GM19452 (cell line): Measurements from ENCODE around the gene BLCAP.
"Not testable (repeated sequence)": the region's sequence is repeated elsewhere in the genome, so short reads cannot be mapped to it uniquely, and the experiment has no call there.

Source experiments
- ATAC-seq: cut with Tn5 transposase; IDR thresholded peaks from one replicate; pipeline ENCODE4 v1.9.1; 2021; ENCODE audit not compliant: unreplicated experiment

The BLCAP gene

DNA sequence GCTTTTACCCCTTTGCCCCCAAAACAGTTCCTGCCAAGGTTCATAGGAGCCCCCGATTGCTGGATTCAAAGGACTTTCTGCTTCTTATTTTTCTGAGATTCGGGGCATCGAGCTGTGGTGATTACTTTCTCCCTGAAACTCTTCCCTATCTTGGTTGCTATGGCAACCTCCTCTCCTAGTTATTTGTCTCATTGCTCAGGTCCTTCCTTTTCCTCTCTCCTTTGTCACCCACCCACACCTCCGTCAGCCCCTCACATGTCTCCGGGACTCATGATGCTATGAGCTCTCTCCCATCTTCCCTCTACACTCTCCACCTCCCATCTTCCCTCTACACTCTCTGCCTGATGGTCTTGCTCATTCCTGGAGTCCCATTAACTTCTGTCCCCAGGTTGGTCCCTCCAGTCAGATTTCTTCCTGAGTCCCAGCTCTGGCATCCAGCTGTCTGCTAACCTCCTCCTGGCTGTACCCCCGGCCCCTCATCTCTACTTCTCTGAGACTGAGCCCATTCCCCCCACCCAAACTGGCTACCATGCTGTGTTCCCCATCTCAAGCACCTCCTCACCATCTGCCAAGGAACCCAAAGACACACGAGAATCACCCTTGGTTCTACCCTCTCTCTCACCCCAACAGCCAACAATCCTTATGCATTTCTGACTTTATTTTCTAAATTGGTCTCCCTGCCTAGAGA, 36.9 kb downstream of the BLCAP start:
- ATAC-seq, result no peak

DNA sequence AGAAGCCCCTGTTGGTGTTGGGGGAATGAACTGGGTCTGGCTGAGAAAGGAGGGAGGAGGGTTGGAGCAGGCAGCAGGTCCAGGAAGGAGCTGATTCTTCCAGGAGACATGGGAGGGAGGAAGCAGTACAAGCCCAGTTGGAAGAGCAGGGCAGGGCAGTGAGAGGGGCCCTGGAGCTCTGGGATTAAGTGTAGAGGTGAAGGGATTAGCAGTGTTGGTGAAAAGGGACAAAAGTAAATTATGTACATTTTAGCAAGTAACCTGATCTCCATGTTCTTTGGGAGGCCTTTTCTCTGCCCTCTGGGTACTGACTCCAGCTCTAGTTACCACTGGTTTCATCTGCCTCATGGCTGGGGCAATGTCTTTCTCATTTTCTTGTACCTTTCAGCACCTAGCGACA, 41.5 kb downstream of the BLCAP start:
- ATAC-seq, result not testable (repeated sequence)

DNA sequence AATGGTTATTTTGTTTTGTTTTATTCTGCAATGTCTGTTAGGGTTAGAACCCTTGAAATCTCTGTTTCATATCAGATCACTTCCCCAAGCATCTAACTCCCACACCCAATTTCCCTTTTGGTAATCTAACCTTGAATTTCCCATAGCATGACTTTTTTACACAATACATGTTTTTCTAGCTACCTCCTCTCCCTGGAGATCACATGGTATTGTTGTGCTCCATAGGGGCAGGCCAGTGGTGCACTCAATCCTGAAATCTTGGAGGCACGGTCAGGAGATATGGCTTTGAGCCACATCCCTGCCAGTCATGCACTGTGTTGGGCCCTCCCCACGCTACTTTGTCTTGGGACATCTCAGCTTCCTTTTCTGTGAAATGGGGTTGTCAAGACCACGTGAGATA, 43.3 kb downstream of the BLCAP start:
- no peak for ATAC-seq

DNA sequence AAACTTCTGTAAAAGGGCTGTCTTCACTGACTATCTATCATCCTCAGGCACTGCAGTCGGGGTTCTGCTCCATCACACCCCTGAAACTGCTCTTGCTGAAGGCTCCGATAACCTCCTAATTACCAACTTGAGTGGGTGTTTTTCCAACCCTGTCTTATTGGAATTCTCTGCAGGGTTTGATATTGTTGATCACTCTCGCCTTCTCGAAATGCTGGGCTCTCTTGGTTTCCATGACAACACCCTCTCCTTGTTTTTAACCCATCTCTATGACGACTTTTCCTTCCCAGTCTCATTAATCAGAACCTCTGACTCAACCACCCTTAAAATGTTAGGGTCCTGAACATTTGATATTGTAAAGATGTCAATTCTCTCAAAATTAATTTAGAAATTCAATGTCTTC, 46.1 kb downstream of the BLCAP start:
- ATAC-seq, result no peak

DNA sequence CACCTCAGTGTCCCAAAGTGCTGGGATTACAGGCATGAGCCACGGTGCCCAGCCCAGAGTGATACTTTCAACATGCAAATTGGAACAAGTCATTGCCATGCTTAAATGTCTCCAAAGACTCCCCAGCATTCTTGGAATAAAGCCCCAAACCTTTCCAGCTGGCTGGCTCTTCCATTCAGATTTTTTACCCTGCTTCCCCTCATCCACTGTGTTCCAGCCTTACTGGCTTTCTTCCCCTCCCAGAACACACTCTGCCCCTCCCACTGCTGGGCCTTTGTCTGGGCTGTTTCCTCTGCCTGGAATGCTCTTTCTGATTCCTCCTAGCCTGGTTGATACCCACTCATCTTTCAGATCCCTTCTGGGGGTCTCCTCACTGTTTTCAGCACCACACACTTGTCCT, 46.8 kb downstream of the BLCAP start:
- no peak for ATAC-seq

DNA sequence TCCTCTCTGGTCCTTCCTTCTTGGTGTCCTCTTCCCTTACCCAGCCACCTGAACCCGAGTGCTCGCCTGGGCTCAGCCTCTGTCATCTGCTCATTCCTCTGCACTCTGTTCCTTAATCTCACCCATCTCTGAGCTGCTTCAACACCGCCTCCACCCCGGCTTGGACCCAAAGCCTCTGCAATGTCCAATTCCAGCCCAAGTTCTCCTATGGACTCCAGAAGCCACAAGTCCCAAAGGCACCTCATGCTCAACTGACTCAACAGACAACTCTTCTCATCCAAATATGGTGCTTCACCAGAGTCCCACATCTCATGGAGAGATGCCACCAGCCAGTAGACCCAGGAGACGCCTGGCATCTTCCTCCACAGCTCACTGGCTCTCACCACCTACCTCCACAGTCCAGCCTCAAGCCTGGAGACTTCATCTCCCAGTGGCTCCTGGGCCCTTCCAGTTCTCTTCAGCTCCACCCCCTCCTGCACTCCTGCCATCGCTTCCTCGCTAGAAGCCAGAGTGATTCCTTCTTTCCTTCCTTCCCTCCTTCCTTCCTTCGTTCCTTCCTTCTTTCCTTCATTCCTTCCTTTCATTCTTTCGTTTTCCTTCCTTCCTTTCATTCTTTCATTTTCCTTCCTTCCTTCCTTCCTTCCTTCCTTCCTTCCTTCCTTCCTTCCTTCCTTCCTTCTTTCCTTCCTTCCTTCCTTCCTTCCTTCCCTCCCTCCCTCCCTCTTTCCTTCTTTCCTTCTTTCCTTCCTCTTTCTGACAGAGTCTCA, 47.6 kb downstream of the BLCAP start:
- ATAC-seq, result no peak

DNA sequence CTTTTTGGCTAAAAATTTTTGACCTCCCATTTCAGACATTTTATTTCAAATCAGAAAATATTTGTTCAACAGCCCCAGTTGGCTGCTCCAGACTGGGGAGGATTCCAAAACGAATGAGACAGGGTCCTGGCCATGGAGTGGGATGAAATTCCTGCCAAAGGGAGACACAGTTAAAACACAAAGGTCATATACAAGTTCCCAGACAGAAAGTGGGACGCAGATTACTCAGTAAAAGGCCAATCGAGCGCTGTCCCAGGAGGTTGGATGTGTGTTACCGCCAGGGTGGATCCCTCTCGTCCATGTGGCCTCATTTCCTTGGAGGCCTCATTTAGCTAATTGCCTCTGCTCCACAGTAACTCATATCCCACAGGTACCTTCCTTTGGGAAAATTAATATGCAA, 48.4 kb downstream of the BLCAP start:
- ATAC-seq, result no peak

DNA sequence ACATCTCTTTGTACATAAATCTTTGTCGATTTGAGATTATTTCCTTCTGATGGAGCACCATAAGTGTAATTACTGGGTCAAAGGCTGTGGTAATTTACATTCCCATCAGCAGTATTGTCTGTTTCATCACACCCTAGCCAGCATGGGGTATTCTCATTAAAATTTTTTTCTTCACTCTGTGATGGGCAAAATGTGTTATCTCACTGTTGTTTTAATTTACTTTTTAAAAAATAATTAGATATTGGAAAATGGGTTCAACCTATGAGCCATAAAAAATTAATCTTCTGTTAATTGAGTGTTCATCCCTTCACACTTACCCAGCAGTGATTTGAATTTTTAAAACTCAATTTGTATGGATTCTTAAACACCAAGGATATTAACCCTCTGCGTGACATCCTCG, 50.6 kb downstream of the BLCAP start:
- ATAC-seq, result no peak

DNA sequence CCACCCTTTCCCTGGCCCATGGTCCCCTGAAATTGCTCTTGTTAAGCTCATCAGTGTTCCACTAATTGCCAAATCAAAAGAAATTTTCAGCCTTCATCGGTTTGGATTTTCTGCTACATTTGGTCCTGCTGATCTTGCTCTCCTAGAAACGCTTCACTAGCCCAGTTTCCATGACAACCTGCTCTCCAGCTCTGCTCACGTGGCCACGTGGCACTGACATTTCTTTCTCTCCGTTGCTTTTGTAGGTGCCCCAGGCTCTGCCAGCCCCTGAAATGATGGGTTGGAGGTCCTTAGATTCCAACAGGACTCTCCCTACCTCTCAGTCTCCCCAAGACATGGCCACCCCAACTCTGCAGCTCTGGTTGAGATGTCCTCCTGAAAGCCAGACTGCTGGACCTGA, 52.4 kb downstream of the BLCAP start:
- ATAC-seq, result no peak

DNA sequence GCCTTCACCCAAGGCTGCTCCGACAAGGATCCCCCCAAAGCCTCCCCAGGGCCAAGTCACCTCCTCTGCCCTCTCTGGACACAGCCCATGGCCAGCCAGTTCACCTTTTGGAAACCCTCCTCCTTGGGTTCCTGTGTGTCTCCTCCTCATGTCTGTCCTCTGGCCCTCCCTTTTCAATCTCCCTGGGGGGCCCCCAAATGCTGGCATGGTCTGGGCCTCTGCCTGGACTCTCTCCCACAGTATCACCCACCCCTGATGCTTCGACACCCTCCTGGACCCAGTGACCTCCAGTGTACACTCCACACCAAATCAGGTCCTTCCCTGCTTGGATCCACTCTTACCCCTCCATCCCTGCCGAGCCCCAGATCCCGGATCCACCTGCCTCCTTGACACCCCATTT, 53.3 kb downstream of the BLCAP start:
- ATAC-seq, result no peak

DNA sequence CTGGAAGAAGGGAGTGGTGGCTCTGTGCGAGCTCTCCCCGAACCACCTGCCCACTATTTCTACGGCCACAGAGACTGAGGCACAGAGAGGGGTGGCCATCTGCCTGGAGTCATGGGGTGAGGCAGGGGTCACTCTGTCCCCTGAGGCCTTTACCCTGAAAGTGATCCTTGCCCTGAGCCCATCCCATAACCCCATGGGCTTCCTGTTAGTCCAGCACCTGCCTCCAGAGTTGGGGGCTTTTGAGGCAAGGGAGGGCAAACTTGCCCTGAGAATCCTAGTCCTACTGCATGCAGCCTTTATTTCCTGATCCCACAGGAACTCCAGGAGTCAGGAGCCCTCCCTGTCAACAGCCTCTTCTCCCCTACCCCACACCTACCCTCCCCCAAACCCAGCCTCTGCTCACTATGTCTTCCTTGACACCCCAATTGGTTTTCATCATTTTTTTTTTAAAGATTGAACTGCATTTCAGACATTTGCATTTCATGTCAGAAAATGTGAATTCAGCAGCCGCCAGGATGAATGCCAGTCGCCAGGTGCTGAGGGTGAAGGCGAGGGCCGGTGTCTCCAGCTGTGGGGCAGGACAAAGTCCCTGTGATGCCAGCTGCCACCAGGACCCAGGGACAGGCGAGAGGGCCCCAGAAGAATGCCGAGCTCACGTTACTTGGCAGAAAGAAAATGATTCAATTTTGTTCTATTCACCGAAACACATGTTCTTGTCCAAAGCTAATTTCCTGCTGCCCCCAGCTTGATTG, 54.3 kb downstream of the BLCAP start:
- no peak for ATAC-seq

DNA sequence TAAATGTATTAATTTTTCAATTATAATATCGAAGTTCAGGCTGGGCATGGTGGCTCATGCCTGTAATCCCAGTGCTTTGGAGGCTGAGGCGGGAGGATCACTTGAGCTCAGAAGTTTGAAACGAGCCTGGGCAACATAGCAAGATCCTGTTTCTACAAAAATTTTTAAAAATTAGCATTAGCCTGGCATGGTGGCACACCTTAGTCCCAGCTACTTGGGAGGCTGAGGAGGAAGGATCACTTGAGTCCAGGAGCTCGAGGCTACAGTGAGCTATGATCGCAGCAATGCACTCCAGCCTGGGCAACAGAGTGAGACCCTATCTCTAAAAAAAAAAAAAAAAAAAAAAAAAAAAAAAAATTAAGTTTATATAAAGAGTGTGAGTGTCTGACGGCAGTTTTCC, 55.2 kb downstream of the BLCAP start:
- not testable (repeated sequence) for ATAC-seq

DNA sequence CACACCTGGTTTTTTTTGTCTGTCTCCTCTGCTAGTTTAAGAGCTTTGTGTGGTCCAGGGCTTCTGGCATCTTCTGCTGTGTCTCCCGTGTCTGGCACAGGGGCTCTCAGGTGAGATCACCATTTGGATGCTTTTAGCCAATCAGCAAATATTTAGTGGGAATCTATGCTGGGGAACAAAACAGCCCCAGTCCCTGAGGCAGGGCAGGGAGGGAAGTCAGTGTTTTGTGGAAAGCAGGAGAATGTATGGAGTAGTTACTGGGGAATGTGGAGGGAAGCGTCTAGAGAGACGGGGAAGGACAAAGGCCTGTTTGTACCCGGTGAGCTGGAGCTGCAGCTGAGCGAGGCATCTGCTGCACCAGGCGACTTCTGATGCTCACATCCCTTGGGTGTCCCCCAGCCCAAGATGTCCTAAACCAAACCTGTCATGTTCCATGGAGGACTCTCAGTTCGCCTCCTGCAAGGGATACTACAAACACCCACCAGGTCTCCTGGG, 55.9 kb downstream of the BLCAP start:
- no peak for ATAC-seq

DNA sequence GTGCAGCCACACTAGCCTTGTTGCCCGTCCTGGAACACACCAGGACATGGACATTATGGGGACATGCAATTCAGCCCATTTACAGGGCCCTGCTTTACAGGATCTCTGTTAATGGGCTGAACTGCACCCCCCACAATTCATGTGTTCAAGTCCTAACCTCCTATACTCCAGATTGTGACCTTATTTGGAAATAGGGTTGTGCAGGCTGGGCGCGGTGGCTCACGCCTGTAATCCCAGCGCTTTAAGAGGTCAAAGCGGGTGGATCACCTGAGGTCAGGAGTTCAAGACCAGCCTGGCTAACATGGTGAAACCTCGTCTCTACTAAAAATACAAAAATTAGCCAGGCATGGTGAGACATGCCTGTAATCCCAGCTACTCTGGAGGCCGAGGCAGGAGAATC, 57.5 kb downstream of the BLCAP start:
- not testable (repeated sequence) for ATAC-seq

DNA sequence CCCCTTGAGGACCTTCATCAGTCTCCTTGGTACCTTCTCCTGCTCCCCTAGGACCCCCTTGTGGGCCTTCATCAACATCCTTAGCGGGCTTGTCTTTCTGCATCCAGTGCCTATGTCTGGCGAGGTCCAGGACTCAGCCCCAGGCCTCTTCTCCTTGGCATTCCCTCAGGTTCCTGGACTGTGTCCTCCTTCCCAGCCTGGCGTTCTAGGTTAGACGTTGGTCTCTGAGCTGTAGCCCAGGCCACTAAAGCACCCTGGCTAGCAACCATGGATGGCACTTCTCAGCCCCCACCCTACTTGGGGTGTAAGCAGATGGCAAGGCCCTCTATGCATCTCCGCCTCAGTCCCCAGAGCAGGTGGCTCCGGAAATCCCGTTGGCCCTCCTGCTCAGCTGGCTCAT, 58.1 kb downstream of the BLCAP start:
- ATAC-seq, result no peak

DNA sequence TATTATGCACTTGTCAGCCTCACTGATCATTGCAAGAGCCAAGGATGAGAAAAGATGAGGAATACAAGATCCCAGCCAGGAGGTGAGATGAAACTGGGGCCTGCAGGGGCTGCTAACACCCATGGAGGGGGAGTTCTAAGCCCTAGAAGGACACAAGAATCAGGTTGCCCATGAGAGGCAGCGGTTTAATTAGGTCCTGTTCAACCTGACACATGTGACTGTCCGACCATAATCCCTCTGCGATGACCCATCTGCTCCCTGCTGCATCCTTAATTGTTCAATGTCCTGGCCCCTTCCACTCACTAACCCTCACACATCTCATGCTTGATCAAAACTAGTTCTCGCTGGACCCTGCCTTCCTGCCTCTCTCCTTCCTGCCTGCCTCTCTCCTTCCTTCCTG, 58.8 kb downstream of the BLCAP start:
- ATAC-seq, result no peak
